GM23338 (cell line): Measurements from ENCODE around the gene PDLIM5. TPM values are rescaled to one million over a fixed set of nuclear protein-coding genes. Genes with fewer than 3 reads are reported as not detected.
A peak's percentile ranks its signal among the peaks of the same experiment; 100 is the strongest.

ENCODE experiments used
- ATAC-seq: fragments of 200-7000 bp; cut with Tn5 transposase; 3 replicates; pipeline ENCODE4 v1.9.1; 2020
- DNase-seq: peaks from one replicate; pipeline ENCODE4 v3.0.0-alpha.2; 2015; ENCODE audit warnings: low spot score
- H2AFZ ChIP-seq: fragments of 200-600 bp; sonication (generic); 2 replicates; pipeline ENCODE4 v1.8.0; 2016; ENCODE audit warnings: antibody characterized with exemption, mild to moderate bottlenecking, moderate library complexity
- H3F3A ChIP-seq: fragments of 200-600 bp; sonication (generic); replicated peaks from 2 replicates; pipeline ENCODE4 v1.8.0; 2017; ENCODE audit warnings: antibody characterized with exemption, mixed run types, low read depth
- H3K27ac ChIP-seq: fragments of 200-600 bp; sonication (generic); 2 replicates; pipeline ENCODE4 v1.6.1; 2016; ENCODE audit warnings: low read depth
- H3K27me3 ChIP-seq: fragments of 200-600 bp; sonication (generic); 2 replicates; pipeline ENCODE4 v1.8.0; 2016; ENCODE audit warnings: mild to moderate bottlenecking, mixed run types, moderate library complexity; ENCODE audit not compliant: insufficient read depth
- H3K36me3 ChIP-seq: fragments of 200-600 bp; sonication (generic); 2 replicates; pipeline ENCODE4 v1.8.0; 2016; ENCODE audit warnings: mild to moderate bottlenecking; ENCODE audit not compliant: insufficient read depth
- H3K4me1 ChIP-seq: fragments of 200-600 bp; sonication (generic); 2 replicates; pipeline ENCODE4 v1.8.0; 2016; ENCODE audit warnings: mild to moderate bottlenecking, moderate library complexity; ENCODE audit not compliant: insufficient read depth
- H3K4me2 ChIP-seq: fragments of 200-600 bp; sonication (generic); 2 replicates; pipeline ENCODE4 v1.7.1; 2017; ENCODE audit warnings: mixed run types
- H3K4me3 ChIP-seq: fragments of 200-600 bp; sonication (generic); 2 replicates; pipeline ENCODE4 v1.6.1; 2016; ENCODE audit warnings: mixed run types
- H3K79me2 ChIP-seq: fragments of 200-600 bp; sonication (generic); replicated peaks from 2 replicates; pipeline ENCODE4 v1.8.0; 2017; ENCODE audit warnings: mild to moderate bottlenecking; ENCODE audit not compliant: insufficient read depth
- H3K9me2 ChIP-seq: fragments of 200-600 bp; sonication (generic); 2 replicates; pipeline ENCODE4 v1.8.0; 2017; ENCODE audit not compliant: insufficient read depth
- H4K20me1 ChIP-seq: fragments of 200-600 bp; sonication (generic); replicated peaks from 2 replicates; pipeline ENCODE4 v1.8.0; 2017; ENCODE audit warnings: mild to moderate bottlenecking; ENCODE audit not compliant: insufficient read depth
- H3K27ac Mint-ChIP-seq: 2 replicates; pipeline ENCODE4 v1.8.0; 2020; ENCODE audit warnings: inconsistent platforms, mild to moderate bottlenecking, moderate library complexity, mixed read lengths
- H3K27me3 Mint-ChIP-seq: 3 replicates; pipeline ENCODE4 v1.8.0; 2022; ENCODE audit warnings: low read depth, mild to moderate bottlenecking, moderate library complexity, mixed read lengths, inconsistent platforms; ENCODE audit not compliant: insufficient read depth, poor library complexity
- H3K36me3 Mint-ChIP-seq: 3 replicates; pipeline ENCODE4 v1.8.0; 2021; ENCODE audit warnings: low read depth, mild to moderate bottlenecking, inconsistent platforms, moderate library complexity, mixed read lengths
- H3K4me1 Mint-ChIP-seq: 3 replicates; pipeline ENCODE4 v1.8.0; 2020; ENCODE audit warnings: mild to moderate bottlenecking, inconsistent platforms, mixed read lengths
- H3K4me3 Mint-ChIP-seq: 3 replicates; pipeline ENCODE4 v1.8.0; 2021; ENCODE audit warnings: moderate library complexity, mild to moderate bottlenecking, inconsistent platforms, mixed read lengths
- H3K9me3 Mint-ChIP-seq: 3 replicates; pipeline ENCODE4 v1.8.0; 2020; ENCODE audit warnings: moderate library complexity, mild to moderate bottlenecking, inconsistent platforms, mixed read lengths
- CREB1 ChIP-seq: fragments of 250-450 bp; sonication (Bioruptor Pico); IDR thresholded peaks from 2 replicates; pipeline ENCODE4 v1.5.0; 2020; ENCODE audit warnings: low read depth, mild to moderate bottlenecking, moderate library complexity
- EZH2 ChIP-seq: fragments of 200-600 bp; sonication (generic); IDR thresholded peaks from one replicate; pipeline ENCODE4 v1.8.0; 2017; ENCODE audit warnings: antibody characterized with exemption, mild to moderate bottlenecking, low read depth; ENCODE audit not compliant: unreplicated experiment
- EZH2phosphoT487 ChIP-seq: fragments of 200-600 bp; sonication (generic); IDR thresholded peaks from one replicate; pipeline ENCODE4 v1.8.1; 2018; ENCODE audit warnings: antibody characterized with exemption; ENCODE audit not compliant: unreplicated experiment
- JUNB ChIP-seq: IDR thresholded peaks from one replicate; pipeline ENCODE4 v1.6.1; 2016; ENCODE audit warnings: antibody characterized with exemption; ENCODE audit not compliant: unreplicated experiment
- NANOG ChIP-seq: IDR thresholded peaks from 2 replicates; pipeline ENCODE4 v1.6.1; 2016; ENCODE audit warnings: antibody characterized with exemption, borderline replicate concordance
- POLR2AphosphoS5 ChIP-seq: IDR thresholded peaks from 2 replicates; pipeline ENCODE4 v1.6.1; 2016; ENCODE audit warnings: antibody characterized with exemption, low read depth
- STAT1 ChIP-seq: IDR thresholded peaks from one replicate; pipeline ENCODE4 v1.6.1; 2016; ENCODE audit warnings: antibody characterized with exemption; ENCODE audit not compliant: unreplicated experiment
- ZNF114 ChIP-seq: fragments of 250-450 bp; sonication (Bioruptor Pico); IDR thresholded peaks from 2 replicates; pipeline ENCODE4 v1.5.0; 2020; ENCODE audit warnings: mild to moderate bottlenecking, moderate library complexity
- ZNF331 ChIP-seq: fragments of 250-450 bp; sonication (Bioruptor Pico); IDR thresholded peaks from 2 replicates; pipeline ENCODE4 v1.5.0; 2020; ENCODE audit warnings: low read depth, mild to moderate bottlenecking, moderate library complexity
- polyA plus RNA-seq: library from polyadenylated mRNA; unstranded; fragments of >200 nt; fragmentation: Nextera tagmentation; extraction: Ambion mirVana; gene quantifications from 2 replicates; pipeline ENCODE4 v1.2.1, GENCODE V29; 2016
- total RNA-seq: library from RNA; depleted of rRNA; stranded (reverse); fragments of >200 nt; shearing (Covaris generic); gene quantifications from 2 replicates; pipeline ENCODE4 v1.2.3, GENCODE V29; 2014
- TF ChIP-seq, protein P1 (sequence below): IDR thresholded peaks from one replicate; pipeline ENCODE4 v1.6.1; 2018; ENCODE audit warnings: antibody characterized with exemption; ENCODE audit not compliant: unreplicated experiment
- TF ChIP-seq, protein P2 (sequence below): IDR thresholded peaks from 2 replicates; pipeline ENCODE4 v1.6.1; 2016; ENCODE audit warnings: antibody characterized with exemption
- TF ChIP-seq, protein P3 (sequence below), 2 experiments: fragments of 200-600 bp in 1 of 2; sonication (generic) in 1 of 2; conservative IDR thresholded peaks; 2 replicates each; pipeline versions ENCODE4 v1.5.1 to v1.6.1; 2016 to 2017; ENCODE audit warnings: antibody characterized with exemption in 2 of 2, low read depth in 2 of 2, mild to moderate bottlenecking in 2 of 2, moderate library complexity in 1 of 2

Gene PDLIM5
- total and polyA plus RNA-seq, 2 experiments from 2014 or later: 45.2 to 53.0 TPM

DNA sequence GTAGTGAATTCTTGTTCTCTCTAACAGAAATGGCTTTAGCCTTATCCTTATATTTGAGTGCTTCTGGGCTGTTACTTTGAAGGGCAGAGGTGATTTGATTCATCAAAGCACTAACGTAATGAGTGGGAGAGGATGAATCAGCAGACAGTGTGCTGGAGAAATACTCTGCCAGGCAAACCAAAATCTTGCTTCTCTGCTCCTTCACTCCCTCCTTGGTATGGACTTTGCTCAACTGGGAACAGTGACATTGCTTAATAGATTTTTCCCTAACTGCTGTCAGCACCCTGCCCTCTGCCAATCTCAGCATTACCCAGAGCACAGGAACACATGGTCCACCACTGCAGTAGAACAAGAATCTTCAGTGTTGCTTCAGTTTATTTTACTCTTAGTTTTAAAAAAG is 56.0 kb downstream of the PDLIM5 start:
- Histone ChIP-seq H3K27me3 (no peaks in the 10 kb centered on the region), H3K4me1 (no peaks in the 10 kb centered on the region), H2AFZ (no peak overlapping the region), H3K4me3 (no peak overlapping the region), H3K27ac (no peak overlapping the region), H3K36me3 (no peaks in the 10 kb centered on the region), H4K20me1 (no peaks in the 10 kb centered on the region), H3K79me2 (peaks cover 25% of the 10 kb centered on the region; the same call in 1 of the 2 replicates), H3F3A (no peaks in the 10 kb centered on the region), H3K9me2 (peaks cover 3% of the 10 kb centered on the region; the same call in 1 of the 2 replicates), H3K4me2 (no peak overlapping the region)
- Mint-ChIP-seq H3K27me3 (peaks cover 1% of the 10 kb centered on the region), H3K4me3 (no peak overlapping the region), H3K4me1 (0 out of 3 replicates have a peak, but pooled peaks cover 2% of the 10 kb centered on the region), H3K9me3 (no peaks in the 10 kb centered on the region), H3K36me3 (no peaks in the 10 kb centered on the region; the same call in 2 of the 3 replicates), H3K27ac (0 out of 2 replicates have a peak overlapping the region, but pooled peaks have one; percentile 44)
- ATAC-seq (no peak), DNase-seq (no peak)
- TF ChIP-seq ZNF114 (CRISPR knock-in tag) (no peak), NANOG (no peak), EZH2 (no peak), POLR2AphosphoS5 (no peak), STAT1 (no peak)

DNA sequence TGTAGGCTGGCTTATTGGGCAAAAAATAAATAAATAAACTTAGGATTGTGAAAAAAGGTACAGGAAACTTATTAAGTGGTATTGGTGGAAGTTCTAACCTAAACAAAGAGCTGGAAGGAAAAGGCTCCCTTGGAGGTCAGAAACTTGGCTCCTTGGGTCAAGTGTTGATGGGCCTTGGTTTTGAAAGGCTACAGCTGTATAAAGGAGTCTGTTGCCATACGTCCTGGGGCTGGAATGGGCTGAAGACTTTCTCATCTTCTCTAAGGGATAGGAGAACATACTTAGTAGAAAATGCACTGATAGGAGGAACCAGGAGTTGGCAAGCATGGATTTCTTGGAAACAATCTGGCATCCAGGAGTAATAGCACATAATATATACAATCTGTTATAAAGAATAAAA is 56.6 kb downstream of the PDLIM5 start:
- Mint-ChIP-seq H3K4me1 (0 out of 3 replicates have a peak, but pooled peaks cover 2% of the 10 kb centered on the region), H3K27me3 (peaks cover 1% of the 10 kb centered on the region), H3K9me3 (no peaks in the 10 kb centered on the region), H3K4me3 (no peak overlapping the region), H3K36me3 (no peaks in the 10 kb centered on the region; the same call in 2 of the 3 replicates), H3K27ac (peak overlapping the region; percentile 44; the same call in 1 of the 2 replicates)
- DNase-seq (no peak), ATAC-seq (no peak)
- H3K27ac ChIP-seq: no peak overlapping the region
- H3K9me2 ChIP-seq: peaks cover 3% of the 10 kb centered on the region; the same call in 1 of the 2 replicates
- H3K4me1 ChIP-seq: no peaks in the 10 kb centered on the region
- H4K20me1 ChIP-seq: no peaks in the 10 kb centered on the region
- H3K4me3 ChIP-seq: no peak overlapping the region
- no peaks in the 10 kb centered on the region for H3F3A ChIP-seq
- H3K4me2 ChIP-seq: no peak overlapping the region
- no peak overlapping the region for H2AFZ ChIP-seq
- no peaks in the 10 kb centered on the region for H3K36me3 ChIP-seq
- peaks cover 30% of the 10 kb centered on the region; the same call in 1 of the 2 replicates for H3K79me2 ChIP-seq
- H3K27me3 ChIP-seq: no peaks in the 10 kb centered on the region
- TF ChIP-seq, protein P1, sequence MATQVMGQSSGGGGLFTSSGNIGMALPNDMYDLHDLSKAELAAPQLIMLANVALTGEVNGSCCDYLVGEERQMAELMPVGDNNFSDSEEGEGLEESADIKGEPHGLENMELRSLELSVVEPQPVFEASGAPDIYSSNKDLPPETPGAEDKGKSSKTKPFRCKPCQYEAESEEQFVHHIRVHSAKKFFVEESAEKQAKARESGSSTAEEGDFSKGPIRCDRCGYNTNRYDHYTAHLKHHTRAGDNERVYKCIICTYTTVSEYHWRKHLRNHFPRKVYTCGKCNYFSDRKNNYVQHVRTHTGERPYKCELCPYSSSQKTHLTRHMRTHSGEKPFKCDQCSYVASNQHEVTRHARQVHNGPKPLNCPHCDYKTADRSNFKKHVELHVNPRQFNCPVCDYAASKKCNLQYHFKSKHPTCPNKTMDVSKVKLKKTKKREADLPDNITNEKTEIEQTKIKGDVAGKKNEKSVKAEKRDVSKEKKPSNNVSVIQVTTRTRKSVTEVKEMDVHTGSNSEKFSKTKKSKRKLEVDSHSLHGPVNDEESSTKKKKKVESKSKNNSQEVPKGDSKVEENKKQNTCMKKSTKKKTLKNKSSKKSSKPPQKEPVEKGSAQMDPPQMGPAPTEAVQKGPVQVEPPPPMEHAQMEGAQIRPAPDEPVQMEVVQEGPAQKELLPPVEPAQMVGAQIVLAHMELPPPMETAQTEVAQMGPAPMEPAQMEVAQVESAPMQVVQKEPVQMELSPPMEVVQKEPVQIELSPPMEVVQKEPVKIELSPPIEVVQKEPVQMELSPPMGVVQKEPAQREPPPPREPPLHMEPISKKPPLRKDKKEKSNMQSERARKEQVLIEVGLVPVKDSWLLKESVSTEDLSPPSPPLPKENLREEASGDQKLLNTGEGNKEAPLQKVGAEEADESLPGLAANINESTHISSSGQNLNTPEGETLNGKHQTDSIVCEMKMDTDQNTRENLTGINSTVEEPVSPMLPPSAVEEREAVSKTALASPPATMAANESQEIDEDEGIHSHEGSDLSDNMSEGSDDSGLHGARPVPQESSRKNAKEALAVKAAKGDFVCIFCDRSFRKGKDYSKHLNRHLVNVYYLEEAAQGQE: no peak
- TF ChIP-seq EZH2 (no peak), NANOG (no peak), CREB1 (CRISPR knock-in tag) (no peak), STAT1 (no peak), POLR2AphosphoS5 (no peak), ZNF114 (CRISPR knock-in tag) (no peak), ZNF331 (no peak), EZH2phosphoT487 (no peak), JUNB (no peak)
- TF ChIP-seq, protein P2, sequence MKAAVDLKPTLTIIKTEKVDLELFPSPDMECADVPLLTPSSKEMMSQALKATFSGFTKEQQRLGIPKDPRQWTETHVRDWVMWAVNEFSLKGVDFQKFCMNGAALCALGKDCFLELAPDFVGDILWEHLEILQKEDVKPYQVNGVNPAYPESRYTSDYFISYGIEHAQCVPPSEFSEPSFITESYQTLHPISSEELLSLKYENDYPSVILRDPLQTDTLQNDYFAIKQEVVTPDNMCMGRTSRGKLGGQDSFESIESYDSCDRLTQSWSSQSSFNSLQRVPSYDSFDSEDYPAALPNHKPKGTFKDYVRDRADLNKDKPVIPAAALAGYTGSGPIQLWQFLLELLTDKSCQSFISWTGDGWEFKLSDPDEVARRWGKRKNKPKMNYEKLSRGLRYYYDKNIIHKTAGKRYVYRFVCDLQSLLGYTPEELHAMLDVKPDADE: no peak
- TF ChIP-seq, protein P3, sequence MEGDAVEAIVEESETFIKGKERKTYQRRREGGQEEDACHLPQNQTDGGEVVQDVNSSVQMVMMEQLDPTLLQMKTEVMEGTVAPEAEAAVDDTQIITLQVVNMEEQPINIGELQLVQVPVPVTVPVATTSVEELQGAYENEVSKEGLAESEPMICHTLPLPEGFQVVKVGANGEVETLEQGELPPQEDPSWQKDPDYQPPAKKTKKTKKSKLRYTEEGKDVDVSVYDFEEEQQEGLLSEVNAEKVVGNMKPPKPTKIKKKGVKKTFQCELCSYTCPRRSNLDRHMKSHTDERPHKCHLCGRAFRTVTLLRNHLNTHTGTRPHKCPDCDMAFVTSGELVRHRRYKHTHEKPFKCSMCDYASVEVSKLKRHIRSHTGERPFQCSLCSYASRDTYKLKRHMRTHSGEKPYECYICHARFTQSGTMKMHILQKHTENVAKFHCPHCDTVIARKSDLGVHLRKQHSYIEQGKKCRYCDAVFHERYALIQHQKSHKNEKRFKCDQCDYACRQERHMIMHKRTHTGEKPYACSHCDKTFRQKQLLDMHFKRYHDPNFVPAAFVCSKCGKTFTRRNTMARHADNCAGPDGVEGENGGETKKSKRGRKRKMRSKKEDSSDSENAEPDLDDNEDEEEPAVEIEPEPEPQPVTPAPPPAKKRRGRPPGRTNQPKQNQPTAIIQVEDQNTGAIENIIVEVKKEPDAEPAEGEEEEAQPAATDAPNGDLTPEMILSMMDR (conservative IDR thresholded peaks at IDR 0.05; ENCODE audit: low read depth in 2 of 2): no peak
